Heart left ventricle (tissue), 13 donors: Measurements from ENCODE around the gene FUT8.

Experiments
- POLR2A ChIP-seq, 2 donors: fragments of 450-650 bp; IDR thresholded peaks; one replicate each; pipeline ENCODE4 v1.6.1; 2017; ENCODE audit warnings: antibody characterized with exemption in 2 of 2, mild to moderate bottlenecking in 2 of 2, moderate library complexity in 2 of 2
- TF ChIP-seq, protein P1 (sequence below), 12 donors: fragments of 200-600 bp; sonication (generic) in 4 of 12; IDR thresholded peaks; one replicate each; pipeline versions ENCODE4 v1.5.0 to v1.8.0; 2018 to 2022; ENCODE audit warnings: antibody characterized with exemption in 12 of 12, mild to moderate bottlenecking in 5 of 12
- donor health status: ischemic (EF 13 %, LVEDD 7.1; RV severe dilation, severe dysfunction).
- donor health status: DM: no; HTN: yes; CAD: no.
- donor health status: DM: no; HTN: no; CAD: no.
- donor health status: ischemic (EF 25% LVEDD 6.9; RV normal size, moderate dysfunction).
- donor health status: ischemic (EF 25% LVEDD 5.7; RV mildly dilated, moderate dysfunction).
- donor health status: ischemic (EF 35%, LVEDD 5.7; RV mildly dilated, moderate dysfunction).
- donor health status: nonischemic (EF 11% LVEDD 7.7; RV severe dilation, severe dysfunction).
- donor health status: DM: yes; HTN: yes; CAD: no.
- donor health status: PGD.
- donor health status: ischemic (EF 29% LVEDD 5.4; RV normal size, mild dysfunction).
- donor health status: nonischemic (EF 23%, LVEDD 6.1; RV moderate dilation, normal function).

- TF ChIP-seq, protein P1, sequence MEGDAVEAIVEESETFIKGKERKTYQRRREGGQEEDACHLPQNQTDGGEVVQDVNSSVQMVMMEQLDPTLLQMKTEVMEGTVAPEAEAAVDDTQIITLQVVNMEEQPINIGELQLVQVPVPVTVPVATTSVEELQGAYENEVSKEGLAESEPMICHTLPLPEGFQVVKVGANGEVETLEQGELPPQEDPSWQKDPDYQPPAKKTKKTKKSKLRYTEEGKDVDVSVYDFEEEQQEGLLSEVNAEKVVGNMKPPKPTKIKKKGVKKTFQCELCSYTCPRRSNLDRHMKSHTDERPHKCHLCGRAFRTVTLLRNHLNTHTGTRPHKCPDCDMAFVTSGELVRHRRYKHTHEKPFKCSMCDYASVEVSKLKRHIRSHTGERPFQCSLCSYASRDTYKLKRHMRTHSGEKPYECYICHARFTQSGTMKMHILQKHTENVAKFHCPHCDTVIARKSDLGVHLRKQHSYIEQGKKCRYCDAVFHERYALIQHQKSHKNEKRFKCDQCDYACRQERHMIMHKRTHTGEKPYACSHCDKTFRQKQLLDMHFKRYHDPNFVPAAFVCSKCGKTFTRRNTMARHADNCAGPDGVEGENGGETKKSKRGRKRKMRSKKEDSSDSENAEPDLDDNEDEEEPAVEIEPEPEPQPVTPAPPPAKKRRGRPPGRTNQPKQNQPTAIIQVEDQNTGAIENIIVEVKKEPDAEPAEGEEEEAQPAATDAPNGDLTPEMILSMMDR (IDR thresholded peaks at IDR 0.05): no peak
- TF ChIP-seq POLR2A (IDR thresholded peaks at IDR 0.05): no peak
Observed at GRCh38 chr14:65434216-65434850, 21.8 kb downstream of the FUT8 start.
